ENCODE data around the gene RAB11FIP5.

Gene RAB11FIP5

DNA sequence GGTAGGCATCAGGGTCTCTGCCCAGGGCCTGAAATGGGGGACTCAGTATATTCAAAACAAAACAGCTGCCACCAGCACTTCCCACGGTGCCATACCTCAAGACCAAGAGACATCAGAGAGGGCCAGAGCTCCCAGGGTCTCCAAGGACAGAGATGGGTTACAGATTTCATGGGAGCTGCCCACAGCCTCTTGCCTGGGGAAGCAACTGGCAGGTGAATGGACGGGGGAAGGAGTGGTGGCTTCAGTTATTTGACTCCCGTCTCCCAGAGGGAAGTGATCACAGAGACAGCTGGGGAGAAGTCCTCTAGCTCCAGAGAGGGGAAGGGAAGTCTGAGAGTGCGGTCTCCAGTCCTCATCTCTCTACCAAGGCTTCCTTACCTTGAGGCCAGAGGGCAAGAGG lies 25.4 kb downstream of the RAB11FIP5 start:
- DNase-seq (ENCODE audit: low spot score), result no peak

DNA sequence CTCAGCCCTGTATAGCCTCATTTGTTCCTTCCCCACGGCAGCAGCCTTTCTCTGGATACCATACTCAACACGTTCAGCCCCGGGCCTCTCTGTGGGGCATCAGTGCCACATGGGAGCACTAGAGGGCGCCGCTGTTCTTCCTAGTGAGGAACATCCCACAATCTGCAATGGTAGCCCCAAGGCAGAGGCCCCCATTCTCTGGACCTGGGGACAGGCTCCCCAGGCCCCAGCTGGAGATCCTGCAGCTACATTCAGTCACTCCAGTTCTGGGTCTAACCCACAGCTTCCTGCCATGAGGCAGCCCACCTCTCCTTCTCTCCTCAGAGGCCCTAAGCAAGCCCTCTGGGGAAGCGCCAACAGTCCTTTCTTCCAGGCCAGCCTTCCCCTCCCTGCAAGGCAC lies 27.1 kb downstream of the RAB11FIP5 start:
- DNase-seq (ENCODE audit: low spot score), result peak; percentile 82

DNA sequence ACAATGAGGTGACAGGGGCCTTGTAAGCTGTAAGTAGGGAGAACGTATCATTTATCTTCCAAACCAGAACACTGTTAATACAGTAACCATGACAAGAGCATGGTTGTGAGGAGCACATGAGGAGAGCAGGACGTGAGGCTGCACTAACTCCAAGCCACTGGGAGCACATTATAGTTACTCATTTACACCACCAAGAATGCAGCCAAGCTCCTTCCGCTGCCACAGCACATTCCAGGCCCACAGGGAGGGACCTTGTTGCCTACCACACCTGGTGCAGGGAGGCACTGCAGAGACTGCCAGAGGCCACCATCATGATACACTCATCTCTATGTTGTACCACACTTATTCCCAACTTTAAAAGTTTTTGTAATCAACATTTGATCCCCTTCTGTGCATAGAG lies 27.8 kb downstream of the RAB11FIP5 start:
- no peak for DNase-seq (ENCODE audit: low spot score)

DNA sequence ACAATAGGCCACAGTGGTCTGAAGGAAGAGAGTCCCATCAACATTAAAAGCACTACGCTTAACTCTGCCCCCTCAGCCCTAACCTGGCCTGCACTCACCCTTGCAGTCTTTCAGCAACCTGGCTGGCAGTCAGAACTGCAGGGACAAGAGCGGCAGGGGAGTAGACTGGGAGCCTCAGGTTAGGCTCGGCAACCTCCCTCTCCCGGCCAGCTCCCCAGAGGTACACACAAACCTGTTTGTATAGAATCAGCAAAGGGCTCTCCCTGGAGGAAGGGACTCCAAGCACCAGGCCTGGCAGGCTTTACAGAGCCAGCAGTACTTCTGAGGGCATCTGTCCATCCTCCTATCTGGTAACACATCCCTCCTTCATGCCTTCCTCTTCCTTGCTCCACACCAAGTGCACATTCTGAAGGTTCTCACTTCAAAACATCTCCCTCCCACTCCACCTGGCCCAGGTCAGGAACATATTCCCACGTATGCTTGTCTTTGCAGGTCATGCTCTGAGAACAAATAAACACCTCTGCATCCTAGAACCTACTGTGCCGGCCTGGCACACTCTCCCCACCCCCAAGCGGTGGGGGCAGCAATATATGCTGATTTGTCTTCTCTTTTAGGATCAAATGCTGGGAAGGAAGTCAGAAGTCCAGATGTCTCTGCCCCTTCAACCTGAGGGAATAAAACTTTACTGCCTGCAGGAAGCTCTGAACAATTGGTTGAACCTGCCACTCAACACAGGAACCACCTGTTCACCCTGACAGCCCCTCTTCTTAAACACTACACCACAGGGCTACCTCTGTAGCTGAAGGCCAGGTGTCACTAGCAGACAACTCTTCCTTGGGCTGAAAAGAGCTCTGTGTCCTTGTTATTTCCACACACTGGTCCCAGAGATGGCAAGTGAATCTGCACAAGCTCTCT lies 28.6 kb downstream of the RAB11FIP5 start:
- no peak for DNase-seq (ENCODE audit: low spot score)

DNA sequence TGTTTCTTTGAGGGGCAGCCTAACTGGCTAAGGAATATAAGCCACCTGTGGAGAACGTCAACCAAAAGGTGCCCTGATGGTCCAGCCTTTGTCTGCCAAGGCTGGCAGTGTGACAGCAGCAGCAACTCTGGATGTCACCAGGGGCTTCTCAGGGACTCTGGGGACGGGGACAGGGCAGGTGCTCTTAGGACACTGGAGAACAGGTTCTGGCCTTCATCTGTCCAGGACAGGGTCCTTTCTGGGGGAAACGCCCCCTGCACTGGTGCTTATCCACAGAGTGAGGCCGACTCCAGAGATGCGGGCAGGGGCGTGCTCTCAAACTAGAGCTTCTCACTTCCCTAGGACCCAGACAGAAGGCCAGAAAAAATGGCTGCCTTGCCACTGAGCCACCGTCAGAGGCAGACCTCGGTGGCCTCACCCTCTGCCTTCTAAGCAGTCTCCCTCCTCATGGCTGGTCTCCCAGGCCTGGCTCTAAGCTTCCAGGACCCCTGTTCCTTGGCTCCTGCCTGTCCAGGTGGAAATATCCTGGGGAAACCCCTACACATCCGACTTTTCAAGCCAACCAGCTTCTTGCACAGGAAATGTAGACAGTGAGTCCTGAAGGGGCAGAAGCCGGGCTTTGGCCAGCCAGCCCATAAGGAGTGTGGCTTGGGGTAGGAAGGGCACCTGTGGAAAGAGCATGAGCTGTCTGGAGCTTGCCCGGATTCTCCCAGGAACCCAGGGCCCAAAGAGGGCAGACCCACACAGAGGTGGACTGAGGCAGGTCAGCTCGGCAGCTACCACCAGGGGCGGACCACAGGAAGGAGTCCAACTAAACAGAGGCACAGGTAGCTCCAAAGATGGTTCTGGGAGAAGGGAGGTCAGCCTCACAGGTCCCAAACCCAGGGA lies 30.0 kb downstream of the RAB11FIP5 start:
- DNase-seq (ENCODE audit: low spot score), result no peak

DNA sequence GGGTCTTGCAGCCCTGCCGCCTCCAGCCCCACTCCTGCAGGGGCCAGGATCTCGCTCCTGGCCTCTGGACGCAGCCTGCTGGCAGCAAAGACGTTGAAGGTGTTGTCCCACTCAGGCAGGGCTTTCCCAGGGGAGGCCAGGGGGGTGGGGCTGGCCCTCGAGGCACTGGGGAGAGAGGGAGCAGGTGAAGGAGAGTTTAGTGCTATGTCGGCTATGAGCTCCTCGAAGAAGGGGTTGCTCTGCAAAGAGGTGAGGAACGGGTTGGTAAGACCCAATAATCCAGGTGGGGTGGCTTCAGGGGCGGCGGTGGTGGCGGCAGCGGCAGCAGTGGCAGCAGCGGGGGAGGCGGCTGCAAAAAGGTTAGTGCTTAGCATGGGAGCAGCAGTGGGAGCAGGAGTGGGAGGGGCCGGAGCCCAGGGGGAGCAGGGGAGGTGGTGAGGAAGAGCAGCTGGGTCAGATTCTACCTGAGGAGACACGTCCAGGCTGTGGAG lies 31.5 kb downstream of the RAB11FIP5 start:
- DNase-seq (ENCODE audit: low spot score), result no peak

DNA sequence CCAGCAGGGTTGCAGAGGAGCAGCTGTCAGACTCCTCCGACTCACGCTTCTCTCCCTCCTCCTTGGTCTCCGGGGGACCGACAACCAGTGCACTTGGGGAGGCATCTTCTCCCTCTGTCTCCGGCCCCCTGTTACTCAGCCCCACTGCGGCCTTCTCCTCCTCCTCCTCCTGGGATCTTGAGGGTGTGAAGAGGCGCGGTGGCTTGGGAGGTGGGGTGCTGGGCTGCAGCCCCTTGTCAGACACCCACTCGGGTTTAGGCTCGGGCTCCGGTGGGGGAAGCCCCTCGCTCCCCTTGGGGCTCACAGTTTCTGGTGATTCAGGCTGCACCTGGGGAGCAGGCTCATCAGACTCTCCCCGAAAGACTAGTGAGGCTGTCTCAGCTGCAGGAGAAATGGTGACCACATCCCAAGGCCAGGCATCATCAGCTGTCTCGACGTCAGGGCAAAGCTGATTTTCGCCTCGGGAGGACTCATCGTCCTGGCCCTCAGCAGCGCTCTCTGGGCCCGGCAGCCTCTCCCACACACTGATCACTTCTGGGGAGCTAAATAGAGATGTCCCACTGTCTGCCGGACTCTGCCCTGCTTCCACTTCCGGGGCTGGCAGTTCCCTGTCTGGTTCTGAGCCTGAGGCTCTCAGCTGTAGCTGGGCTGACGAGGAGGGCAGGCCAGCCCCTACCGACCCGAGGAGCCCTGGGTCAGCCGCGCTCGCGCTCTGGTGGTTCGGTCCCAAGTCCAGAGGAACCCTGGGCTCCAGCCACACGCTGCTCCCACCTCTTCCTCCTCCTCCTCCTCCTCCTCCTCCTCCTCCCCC lies 32.2 kb downstream of the RAB11FIP5 start:
- no peak for DNase-seq (ENCODE audit: low spot score)

DNA sequence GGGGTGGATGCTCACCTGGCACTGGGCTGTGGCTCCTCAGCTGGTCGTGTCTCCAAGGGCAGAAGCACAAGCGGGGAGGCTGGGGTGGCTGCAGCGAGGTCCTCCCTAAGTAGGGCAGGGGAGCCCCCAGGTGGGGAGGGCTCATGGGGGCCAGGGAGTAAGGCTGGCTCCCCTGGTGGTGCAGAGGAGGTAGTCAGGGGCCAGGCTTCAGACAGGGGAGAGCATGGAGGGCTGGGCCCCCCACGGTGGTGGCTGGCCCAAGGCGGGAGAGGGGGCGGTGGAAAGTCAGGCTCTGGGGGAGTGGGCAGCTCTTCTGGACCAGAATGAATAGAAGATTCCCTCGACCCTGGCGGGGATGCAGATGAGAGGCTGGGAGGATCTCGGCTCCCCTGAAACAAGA lies 33.1 kb downstream of the RAB11FIP5 start:
- no peak for DNase-seq (ENCODE audit: low spot score)

DNA sequence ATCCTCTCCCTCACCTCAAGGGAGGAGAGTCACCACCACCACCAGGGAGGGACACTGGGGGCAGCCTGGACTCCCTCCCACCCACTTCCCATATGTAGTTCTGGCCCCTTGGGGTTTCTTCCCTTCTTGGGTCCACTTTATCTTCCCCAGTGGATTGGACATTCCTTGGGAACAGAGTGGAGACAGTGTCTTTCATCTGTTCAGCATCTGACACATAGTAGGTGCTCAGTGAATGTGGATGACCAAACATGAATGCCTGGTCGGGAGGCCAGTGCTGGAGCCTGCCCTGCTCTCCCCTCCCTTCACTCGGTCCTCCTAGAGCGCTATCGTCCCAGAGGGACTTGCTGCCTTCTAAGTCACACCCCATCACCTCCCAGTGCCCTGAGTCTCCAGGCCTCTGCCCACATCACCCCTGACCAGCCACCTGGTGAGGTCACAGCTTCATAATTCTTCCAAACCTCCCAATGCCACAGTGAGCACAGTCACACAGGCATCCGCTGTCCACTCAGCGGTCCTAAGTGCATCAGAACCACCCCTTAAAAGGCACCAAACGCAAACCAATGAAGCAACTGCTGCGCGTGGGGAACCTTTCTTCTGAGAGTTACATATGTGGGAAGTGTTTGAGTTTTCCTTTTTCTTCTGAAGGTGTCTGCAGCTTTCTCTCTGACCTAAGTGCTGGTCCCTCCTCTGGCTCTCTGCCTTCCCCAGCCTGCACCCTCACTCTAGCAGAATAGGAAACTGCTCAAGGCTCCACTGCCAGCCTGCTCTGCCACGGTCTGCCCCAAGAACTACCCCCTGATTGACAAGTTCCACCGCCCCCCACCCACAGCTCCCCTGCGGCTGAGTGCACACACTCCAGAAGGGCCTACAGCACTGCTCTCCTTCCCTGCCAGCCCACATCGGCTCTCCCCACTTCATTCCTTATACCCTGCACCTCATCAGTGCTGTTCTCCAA lies 34.0 kb downstream of the RAB11FIP5 start:
- no peak for DNase-seq (ENCODE audit: low spot score)

DNA sequence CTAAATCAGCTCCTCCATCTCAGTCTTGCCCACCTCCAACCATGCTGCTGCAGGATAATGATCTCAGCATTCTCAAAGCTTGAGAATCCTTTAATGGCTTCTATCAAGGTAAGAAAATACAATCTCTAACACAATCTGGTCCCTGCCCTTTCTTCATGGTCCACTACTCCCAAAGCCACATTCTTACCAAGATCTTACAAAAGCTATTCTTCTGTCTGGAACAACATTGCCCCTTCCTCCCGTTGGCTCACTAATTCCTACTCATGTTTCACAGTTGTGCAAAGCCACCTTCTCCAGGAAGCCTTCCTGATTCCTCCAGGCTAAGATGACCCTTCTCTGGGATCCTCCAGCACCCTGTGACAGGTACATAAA lies 35.3 kb downstream of the RAB11FIP5 start:
- DNase-seq (ENCODE audit: low spot score), result no peak

DNA sequence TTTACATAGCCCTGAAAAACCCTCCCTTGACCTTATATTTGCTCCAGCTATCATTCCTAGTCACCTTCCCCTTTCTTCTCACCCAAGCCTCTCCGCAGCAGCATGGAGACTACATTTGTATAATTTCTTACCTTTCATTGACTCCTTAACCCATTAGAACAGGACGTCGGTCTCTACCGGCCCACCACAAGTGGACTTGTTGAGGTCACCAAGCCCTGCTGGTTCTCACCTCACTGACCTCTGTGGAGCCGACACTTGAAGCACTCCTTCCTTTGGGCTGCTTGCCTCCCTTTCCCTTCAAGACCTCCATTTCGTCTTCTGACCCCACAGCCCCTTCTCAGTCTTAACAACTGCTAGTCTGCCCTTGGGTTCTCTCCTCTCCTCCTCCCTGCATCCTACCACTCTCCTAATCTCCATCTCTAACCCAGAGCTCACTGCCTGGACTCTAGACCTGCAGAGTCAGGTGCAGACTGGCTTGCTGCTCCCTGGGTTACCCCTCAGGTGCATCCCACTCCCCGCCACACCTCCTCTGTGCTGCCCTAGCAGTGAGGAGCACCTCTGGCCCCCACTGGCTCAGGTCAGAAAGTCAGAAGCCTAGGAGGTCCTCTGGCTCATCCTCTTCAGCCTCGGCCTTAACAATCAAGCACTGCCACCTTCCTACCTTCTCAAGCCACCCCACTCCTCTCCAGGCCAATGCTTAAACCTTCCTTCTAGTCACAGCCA lies 35.9 kb downstream of the RAB11FIP5 start:
- no peak for DNase-seq (ENCODE audit: low spot score)

DNA sequence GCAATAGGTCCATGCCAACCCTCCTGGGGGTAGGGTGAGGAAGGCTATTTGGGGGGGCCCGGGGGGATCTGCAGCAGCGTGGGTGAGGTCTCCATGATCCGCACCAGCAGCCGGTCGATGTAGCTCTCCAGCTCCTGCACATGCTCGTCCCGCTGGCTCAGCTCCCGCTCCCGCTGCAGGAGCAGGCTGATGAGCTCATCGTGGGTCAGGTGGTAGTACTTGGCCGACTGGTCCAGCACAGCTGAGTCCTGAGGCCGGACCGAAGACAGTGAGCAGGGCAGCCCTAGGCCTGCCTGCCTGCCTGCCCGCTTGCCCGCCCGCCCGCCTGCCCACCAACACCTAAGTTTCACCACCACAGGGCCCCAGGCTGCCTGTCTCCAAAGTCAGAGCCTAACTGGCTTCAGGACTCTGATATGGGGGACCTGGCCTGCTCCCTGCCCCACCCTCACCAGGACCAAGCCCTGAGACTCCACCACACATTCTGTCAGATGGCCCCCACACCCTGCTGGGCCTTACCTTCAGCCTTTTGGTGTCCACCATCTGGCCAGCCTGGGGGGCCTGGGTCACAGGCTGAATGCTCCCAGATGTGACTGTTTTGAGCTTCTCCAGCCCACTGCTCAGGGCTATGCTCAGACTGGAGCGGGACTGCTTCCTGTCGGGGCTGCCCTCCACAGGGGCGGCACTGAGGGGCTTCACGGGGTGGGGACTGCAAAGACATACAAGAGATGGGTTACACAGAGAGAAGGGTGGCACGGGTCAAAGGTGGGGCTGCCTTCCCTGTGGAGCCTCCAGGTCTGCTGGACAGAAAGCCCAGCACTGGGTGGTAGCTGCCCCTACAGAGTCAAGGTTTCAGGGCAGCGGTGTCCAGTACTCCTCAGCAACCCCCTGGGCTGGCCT lies 37.0 kb downstream of the RAB11FIP5 start:
- no peak for DNase-seq (ENCODE audit: low spot score)

DNA sequence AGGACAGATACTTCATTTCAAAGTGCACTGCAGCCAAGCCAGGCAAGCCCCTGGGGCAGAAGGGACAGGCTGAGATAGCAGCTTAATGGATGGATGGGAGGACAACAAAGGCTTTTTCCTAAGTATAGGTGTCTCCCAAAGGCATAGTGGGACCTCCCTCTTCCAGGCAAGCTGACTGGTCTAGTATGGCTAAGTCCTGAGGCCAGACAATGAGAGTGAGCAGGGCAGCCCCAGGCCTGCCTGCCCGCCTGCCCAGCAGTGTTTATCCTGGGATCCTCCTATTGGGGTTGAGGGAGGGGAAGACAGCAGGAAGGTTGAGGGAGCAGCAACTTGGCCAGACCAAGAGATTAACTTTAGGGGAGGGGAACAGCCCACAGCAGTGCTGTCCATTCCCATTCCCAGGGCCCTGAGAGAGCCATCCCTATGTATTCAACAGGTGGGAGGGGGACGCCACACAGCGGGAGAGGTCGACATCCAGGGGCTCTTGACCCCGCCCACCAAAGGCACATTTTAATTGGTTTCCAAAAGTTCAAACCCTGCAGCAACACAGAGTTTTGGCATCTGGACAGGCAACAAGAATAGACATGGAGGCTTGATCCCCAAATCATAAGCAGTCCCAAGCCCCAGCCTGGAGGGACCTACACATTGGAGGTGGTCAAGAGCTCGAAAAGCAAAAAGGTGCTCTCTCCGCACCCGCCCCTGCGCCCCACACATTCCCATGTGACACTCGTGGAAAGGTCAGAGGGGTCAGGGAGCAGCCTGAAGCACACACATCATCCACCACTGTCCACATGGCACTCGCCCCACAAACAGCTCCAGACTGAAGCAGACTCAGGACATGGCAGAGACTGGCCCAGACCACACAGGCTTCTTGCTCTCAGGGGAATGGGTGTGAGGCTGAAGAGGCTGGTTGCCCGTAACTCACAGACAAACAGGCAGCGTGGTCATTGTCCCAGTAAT lies 38.4 kb downstream of the RAB11FIP5 start:
- no peak for DNase-seq (ENCODE audit: low spot score)

DNA sequence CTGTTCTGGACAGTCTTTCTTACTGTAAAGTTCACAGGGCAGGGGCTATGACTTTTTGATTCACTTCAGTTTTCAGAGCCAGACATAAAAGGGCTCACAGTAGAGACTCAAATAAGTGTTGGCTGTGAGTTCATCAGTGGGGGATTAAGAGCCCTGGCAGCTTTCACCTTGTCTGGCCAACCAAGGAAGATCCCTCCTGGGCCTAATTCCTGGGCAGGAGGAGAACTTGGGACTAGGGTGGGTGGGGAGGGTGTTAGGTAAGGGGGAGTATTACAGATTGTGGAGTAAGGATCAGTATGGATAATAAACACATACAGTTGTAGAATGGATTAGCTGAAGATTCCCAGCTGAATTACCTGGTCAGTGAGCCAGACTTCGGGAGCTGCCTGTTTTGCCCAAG lies 40.3 kb downstream of the RAB11FIP5 start:
- DNase-seq (ENCODE audit: low spot score), result no peak

DNA sequence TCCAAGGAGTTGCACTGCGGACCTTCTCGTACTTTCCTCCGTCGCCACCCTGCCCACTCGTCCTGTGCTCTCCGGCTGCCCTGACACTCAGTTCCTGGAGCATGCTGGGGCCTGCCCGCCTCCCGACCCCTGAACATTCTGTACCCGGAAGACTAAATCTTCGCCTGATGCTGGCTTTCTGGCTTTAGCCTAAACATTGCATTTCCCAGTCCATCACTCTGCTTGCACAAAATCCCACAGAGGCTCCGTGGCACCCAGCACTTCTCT lies 40.7 kb downstream of the RAB11FIP5 start:
- peak; percentile 26 for DNase-seq (ENCODE audit: low spot score)

DNA sequence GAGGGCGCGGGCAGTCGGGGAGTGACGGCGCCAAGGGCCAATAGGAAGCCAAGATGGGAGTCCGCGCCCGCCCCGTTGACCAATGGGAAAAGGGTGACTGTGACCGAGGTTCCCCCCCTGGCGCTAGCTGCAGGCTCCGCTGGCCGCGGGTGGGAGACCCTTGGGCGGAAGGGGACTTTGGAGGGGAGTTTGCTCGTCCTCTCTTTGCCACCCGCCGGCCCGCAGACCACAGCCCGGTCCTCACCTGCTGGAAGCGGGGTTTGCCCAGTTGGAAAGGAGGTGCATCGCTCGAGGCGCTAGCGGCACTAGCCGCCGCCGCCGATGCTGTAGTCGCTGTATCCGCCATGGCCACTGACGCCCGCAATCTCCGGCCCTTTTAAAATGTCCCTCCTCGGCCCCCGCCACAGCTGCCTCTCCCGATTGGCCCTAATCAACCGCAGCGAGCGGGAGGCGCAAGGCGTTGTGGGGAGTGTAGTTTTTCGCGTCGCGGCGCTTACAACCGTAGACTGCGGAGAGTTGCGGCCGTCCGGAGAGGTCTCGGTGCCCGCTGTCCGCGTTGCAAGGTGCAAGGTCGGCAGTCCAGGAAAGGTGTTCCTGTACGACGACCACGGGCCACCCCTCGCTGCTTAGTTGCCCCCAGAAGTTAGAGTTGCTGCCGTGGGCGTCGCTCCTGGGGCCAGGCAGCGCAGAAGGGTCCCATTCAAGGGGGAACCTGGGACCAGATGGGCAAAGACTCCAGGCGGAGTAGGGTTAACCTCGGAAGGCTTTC lies 41.2 kb downstream of the RAB11FIP5 start, which contains the start of gene SFXN5:
SFXN5 (minus strand) TSS at position 353 of the 769 bp plus-strand sequence; CDS start at position 346, 7 bp downstream.
- DNase-seq (ENCODE audit: low spot score), result peak; percentile 99

DNA sequence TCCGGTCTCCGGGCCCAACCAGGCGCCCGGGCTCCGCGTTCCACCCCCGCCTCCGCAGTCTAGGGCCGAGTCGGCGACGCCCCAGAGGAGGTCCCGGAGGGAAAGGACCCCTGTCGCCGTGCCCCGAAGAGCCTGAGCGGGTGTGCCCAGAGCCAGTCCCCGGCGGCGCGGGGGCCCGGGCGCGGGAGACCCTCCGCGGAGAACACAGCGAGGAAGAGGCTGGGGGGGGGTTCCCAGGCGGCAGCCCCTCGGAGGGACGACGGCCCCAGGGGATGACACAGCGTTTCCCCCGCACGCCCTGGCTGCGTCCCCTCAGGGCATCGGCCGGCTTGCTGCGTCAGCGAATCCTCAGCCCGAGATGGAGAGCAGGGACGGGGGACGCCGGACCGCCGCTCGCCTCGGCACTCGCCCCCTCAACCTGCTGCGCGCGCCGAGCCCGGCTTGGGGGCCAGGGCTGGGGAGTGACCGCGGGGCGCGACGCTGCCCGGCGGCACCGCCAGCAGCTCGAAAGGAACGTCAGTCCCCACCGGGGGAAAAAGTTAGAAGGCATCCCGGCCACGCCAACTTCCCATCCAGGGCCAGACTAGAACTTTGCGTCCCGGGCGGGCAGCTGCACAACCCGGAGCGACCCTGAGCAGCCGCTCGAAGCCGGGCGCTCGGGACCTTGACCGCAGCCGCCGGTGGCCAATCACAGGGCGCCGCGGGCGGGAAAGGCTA lies 41.9 kb downstream of the RAB11FIP5 start:
- DNase-seq (ENCODE audit: low spot score), result peak; percentile 65
